ENCODE results near the gene STAG1.

Gene STAG1

DNA sequence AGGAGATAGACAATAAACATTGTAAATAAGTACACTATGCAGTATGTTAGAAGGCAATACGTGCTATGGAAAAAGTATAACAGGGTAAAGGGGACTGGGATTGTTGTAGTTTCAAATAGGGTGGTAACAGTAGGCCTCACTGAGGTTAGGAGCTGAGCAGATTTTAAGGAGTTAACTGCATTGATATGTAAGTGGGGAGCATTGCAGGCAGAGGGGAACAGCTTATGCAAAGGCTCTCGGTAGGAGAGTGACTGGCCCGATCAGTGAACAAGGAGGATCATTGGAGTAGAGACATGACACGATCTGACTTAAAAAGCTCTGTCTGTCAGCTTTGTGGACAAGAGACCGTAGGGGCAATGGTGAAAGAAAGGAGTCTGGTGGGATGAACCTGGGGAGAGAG is 455.2 kb downstream of the STAG1 start:
- no peak overlapping the region for H3K4me3 ChIP-seq (ENCODE audit: low read length)
- no peaks in the 10 kb centered on the region for H3K9me3 ChIP-seq (ENCODE audit: insufficient read depth, low read length)
- no peak overlapping the region for H3K4me2 ChIP-seq (ENCODE audit: low read length)
- H3K9ac ChIP-seq (ENCODE audit: low read length), result no peak overlapping the region
- peaks cover 33% of the 10 kb centered on the region for H3K36me3 ChIP-seq (replicated peaks; ENCODE audit: low read depth, low read length)
- H4K20me1 ChIP-seq (ENCODE audit: insufficient read depth, low read length), result no peaks in the 10 kb centered on the region
- no peak overlapping the region for H2AFZ ChIP-seq (ENCODE audit: low read depth, low read length)
- no peaks in the 10 kb centered on the region for H3K4me1 ChIP-seq (ENCODE audit: low read length)
- no peak for TF ChIP-seq EZH2phosphoT487 (IDR thresholded peaks at IDR 0.05; ENCODE audit: low read depth)
- TF ChIP-seq, protein P1, sequence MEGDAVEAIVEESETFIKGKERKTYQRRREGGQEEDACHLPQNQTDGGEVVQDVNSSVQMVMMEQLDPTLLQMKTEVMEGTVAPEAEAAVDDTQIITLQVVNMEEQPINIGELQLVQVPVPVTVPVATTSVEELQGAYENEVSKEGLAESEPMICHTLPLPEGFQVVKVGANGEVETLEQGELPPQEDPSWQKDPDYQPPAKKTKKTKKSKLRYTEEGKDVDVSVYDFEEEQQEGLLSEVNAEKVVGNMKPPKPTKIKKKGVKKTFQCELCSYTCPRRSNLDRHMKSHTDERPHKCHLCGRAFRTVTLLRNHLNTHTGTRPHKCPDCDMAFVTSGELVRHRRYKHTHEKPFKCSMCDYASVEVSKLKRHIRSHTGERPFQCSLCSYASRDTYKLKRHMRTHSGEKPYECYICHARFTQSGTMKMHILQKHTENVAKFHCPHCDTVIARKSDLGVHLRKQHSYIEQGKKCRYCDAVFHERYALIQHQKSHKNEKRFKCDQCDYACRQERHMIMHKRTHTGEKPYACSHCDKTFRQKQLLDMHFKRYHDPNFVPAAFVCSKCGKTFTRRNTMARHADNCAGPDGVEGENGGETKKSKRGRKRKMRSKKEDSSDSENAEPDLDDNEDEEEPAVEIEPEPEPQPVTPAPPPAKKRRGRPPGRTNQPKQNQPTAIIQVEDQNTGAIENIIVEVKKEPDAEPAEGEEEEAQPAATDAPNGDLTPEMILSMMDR (IDR thresholded peaks at IDR 0.05; ENCODE audit: low read depth, low read length), result no peak
- H3K27ac ChIP-seq (ENCODE audit: low read length), result no peak overlapping the region
- H3K27me3 ChIP-seq (ENCODE audit: low read depth, low read length), result no peaks in the 10 kb centered on the region
- no peaks in the 10 kb centered on the region for H3K79me2 ChIP-seq (ENCODE audit: low read length)

GRCh38 chr3:136294176-136294575 is 458.0 kb downstream of the STAG1 start:
- Histone ChIP-seq H3K27ac (ENCODE audit: low read length) (no peak overlapping the region), H3K4me3 (ENCODE audit: low read length) (no peak overlapping the region), H3K79me2 (ENCODE audit: low read length) (no peaks in the 10 kb centered on the region), H4K20me1 (ENCODE audit: insufficient read depth, low read length) (no peaks in the 10 kb centered on the region), H3K27me3 (ENCODE audit: low read depth, low read length) (no peaks in the 10 kb centered on the region), H3K9ac (ENCODE audit: low read length) (no peak overlapping the region), H3K36me3 (replicated peaks; ENCODE audit: low read depth, low read length) (peaks cover 25% of the 10 kb centered on the region), H3K4me2 (ENCODE audit: low read length) (no peak overlapping the region), H3K9me3 (ENCODE audit: insufficient read depth, low read length) (no peaks in the 10 kb centered on the region), H3K4me1 (ENCODE audit: low read length) (peaks cover 8% of the 10 kb centered on the region), H2AFZ (ENCODE audit: low read depth, low read length) (no peak overlapping the region)
- TF ChIP-seq, protein P1 (IDR thresholded peaks at IDR 0.05; ENCODE audit: low read depth, low read length), result no peak
- TF ChIP-seq EZH2phosphoT487 (IDR thresholded peaks at IDR 0.05; ENCODE audit: low read depth), result no peak

DNA sequence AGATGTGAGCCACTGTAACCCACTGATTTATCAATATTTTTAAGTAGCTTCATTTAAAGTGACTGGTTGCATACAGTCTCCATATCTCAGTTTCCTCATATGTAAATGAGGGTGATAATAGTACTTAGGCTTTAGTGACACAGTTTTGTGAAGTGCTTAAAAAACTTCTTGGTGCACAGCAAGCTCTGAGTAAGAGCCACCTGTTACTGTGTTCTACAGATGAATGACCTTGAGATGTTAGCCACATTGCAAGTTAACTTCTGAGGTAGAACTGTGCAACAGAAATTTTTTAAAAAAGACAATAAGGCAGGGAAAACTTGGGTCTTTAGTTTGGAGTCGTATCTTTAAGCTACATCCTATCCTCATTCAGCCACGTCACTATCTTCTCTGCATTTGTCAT is 458.9 kb downstream of the STAG1 start:
- H3K9ac ChIP-seq (ENCODE audit: low read length), result no peak overlapping the region
- H3K27me3 ChIP-seq (ENCODE audit: low read depth, low read length), result no peaks in the 10 kb centered on the region
- no peaks in the 10 kb centered on the region for H3K9me3 ChIP-seq (ENCODE audit: insufficient read depth, low read length)
- no peak overlapping the region for H3K4me2 ChIP-seq (ENCODE audit: low read length)
- H4K20me1 ChIP-seq (ENCODE audit: insufficient read depth, low read length), result no peaks in the 10 kb centered on the region
- no peak overlapping the region for H3K4me3 ChIP-seq (ENCODE audit: low read length)
- no peak overlapping the region for H3K27ac ChIP-seq (ENCODE audit: low read length)
- H2AFZ ChIP-seq (ENCODE audit: low read depth, low read length), result no peak overlapping the region
- H3K4me1 ChIP-seq (ENCODE audit: low read length), result peaks cover 8% of the 10 kb centered on the region
- H3K36me3 ChIP-seq (replicated peaks; ENCODE audit: low read depth, low read length), result peaks cover 18% of the 10 kb centered on the region
- TF ChIP-seq, protein P1 (IDR thresholded peaks at IDR 0.05; ENCODE audit: low read depth, low read length), result no peak
- no peak for TF ChIP-seq EZH2phosphoT487 (IDR thresholded peaks at IDR 0.05; ENCODE audit: low read depth)
- H3K79me2 ChIP-seq (ENCODE audit: low read length), result no peaks in the 10 kb centered on the region

DNA sequence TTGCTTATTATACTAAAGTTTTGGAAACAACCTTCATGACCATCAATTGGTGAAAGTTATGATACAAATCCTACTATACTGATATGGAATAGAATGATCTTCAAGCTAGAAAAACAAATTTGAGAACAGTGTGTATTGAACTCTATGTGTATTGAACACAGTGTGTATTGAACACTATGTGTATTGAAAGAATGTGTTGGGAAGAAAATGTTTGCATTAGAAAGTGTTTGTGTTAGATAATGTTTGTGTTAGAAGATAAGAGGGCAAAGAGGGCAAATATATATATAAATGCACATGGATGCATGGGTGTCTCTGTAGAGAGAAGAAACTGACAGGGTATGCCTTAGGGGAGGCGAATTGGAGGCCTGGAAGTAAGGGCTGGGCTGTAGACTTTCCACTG is 459.7 kb downstream of the STAG1 start:
- peaks cover 18% of the 10 kb centered on the region for H3K36me3 ChIP-seq (replicated peaks; ENCODE audit: low read depth, low read length)
- H3K9me3 ChIP-seq (ENCODE audit: insufficient read depth, low read length), result no peaks in the 10 kb centered on the region
- TF ChIP-seq, protein P1 (IDR thresholded peaks at IDR 0.05; ENCODE audit: low read depth, low read length), result no peak
- no peak for TF ChIP-seq EZH2phosphoT487 (IDR thresholded peaks at IDR 0.05; ENCODE audit: low read depth)
- H4K20me1 ChIP-seq (ENCODE audit: insufficient read depth, low read length), result no peaks in the 10 kb centered on the region
- H3K4me1 ChIP-seq (ENCODE audit: low read length), result peaks cover 8% of the 10 kb centered on the region
- no peaks in the 10 kb centered on the region for H3K79me2 ChIP-seq (ENCODE audit: low read length)
- H3K27ac ChIP-seq (ENCODE audit: low read length), result no peak overlapping the region
- no peak overlapping the region for H3K4me2 ChIP-seq (ENCODE audit: low read length)
- H3K9ac ChIP-seq (ENCODE audit: low read length), result no peak overlapping the region
- H2AFZ ChIP-seq (ENCODE audit: low read depth, low read length), result no peak overlapping the region
- no peaks in the 10 kb centered on the region for H3K27me3 ChIP-seq (ENCODE audit: low read depth, low read length)
- H3K4me3 ChIP-seq (ENCODE audit: low read length), result no peak overlapping the region

All from OCI-LY3 (cell line).